ENCODE results near the gene MYPN. TPM values are rescaled to one million over a fixed set of nuclear protein-coding genes. Genes with fewer than 3 reads are reported as not detected.
A peak's percentile ranks its signal among the peaks of the same experiment; 100 is the strongest.

MYPN gene
- total RNA-seq, 1 experiment from 2014 or later = not detected

GRCh38 chr10:68121852-68122251 lies 12.6 kb downstream of the MYPN start:
- no peak for DNase-seq
- no peak overlapping the region for H3K27ac Mint-ChIP-seq
- H3K4me2 ChIP-seq (ENCODE audit: insufficient read depth, insufficient read length, low read length) = no peak overlapping the region

More at GRCh38 chr10:68121852-68122251, 12.6 kb downstream of the MYPN start:
- Histone ChIP-seq H3K79me2 (ENCODE audit: insufficient read depth, low read length) (no peaks in the 10 kb centered on the region), H3K18ac (ENCODE audit: insufficient read length, low read depth, low read length) (no peak overlapping the region), H3K79me1 (ENCODE audit: insufficient read depth, low read depth, low read length, poor library complexity, severe bottlenecking) (no peaks in the 10 kb centered on the region), H2AFZ (ENCODE audit: low read length) (no peak overlapping the region), H2BK20ac (ENCODE audit: low read depth, low read length, poor library complexity, severe bottlenecking) (no peak overlapping the region), H2BK12ac (ENCODE audit: insufficient read length, low read depth, low read length) (no peak overlapping the region), H3K23me2 (ENCODE audit: insufficient read length, low read depth, low read length, poor library complexity, severe bottlenecking) (no peaks in the 10 kb centered on the region), H3K9ac (ENCODE audit: extremely low read depth, insufficient read length, low read length) (no peak overlapping the region), H2BK5ac (ENCODE audit: insufficient read length, low read length) (peak overlapping the region; percentile 77), H3K4ac (ENCODE audit: low read depth, low read length) (no peak overlapping the region), H3K14ac (ENCODE audit: insufficient read depth, low read length) (no peak overlapping the region), H4K20me1 (ENCODE audit: control insufficient read depth, insufficient read depth, insufficient read length) (no peaks in the 10 kb centered on the region), H3K27ac (ENCODE audit: insufficient read length, low read depth, low read length) (no peak overlapping the region), H4K91ac (ENCODE audit: insufficient read length, low read depth, low read length) (no peak overlapping the region), H3K4me1 (ENCODE audit: insufficient read depth, low read length) (no peaks in the 10 kb centered on the region; the same call in 1 of the 2 replicates), H3K27me3 (ENCODE audit: insufficient read depth, low read length) (no peaks in the 10 kb centered on the region), H4K8ac (replicated peaks; ENCODE audit: insufficient read length, low read depth, low read length) (no peak overlapping the region), H2BK120ac (ENCODE audit: low read depth, low read length, poor library complexity, severe bottlenecking) (no peak overlapping the region), H3K56ac (ENCODE audit: insufficient read length, low read depth, low read length) (no peak overlapping the region), H3K23ac (ENCODE audit: insufficient read length, low read depth, low read length) (no peak overlapping the region), H3T11ph (ENCODE audit: low read length) (no peak overlapping the region), H4K5ac (ENCODE audit: insufficient read length, low read depth, low read length) (no peak overlapping the region), H3K9me3 (ENCODE audit: control insufficient read depth, low read depth, low read length) (no peaks in the 10 kb centered on the region), H2AK5ac (ENCODE audit: insufficient read length, low read length) (no peak overlapping the region), H2BK15ac (ENCODE audit: low read depth, low read length) (no peak overlapping the region)
- Mint-ChIP-seq H3K4me1 (peaks cover 0 to 3% of the 10 kb centered on the region in 2 experiments; a peak in 2 of 4 replicates), H3K9me3 (no peaks in the 10 kb centered on the region), H3K27me3 (ENCODE audit: low read depth) (no peaks in the 10 kb centered on the region; the same call in 1 of the 2 replicates), H3K36me3 (ENCODE audit: insufficient read depth in 1 of 3, low read depth in 3 of 3) (no peaks in the 10 kb centered on the region), H3K4me3 (no peak overlapping the region)
- TF ChIP-seq CTCF (conservative IDR thresholded peaks at IDR 0.05) = no peak
- no CpG with 5 or more reads among the region's 9 CpGs for WGBS (ENCODE audit: extremely low coverage, insufficient read length, low lambda C conversion rate)

Data from H9 (cell line).